GM23338 (cell line): ENCODE results near the gene PGGT1B. TPM values are rescaled to one million over a fixed set of nuclear protein-coding genes. Genes with fewer than 3 reads are reported as not detected.
A peak's percentile ranks its signal among the peaks of the same experiment; 100 is the strongest.

Source experiments
- ATAC-seq: fragments of 200-7000 bp; cut with Tn5 transposase; 3 replicates; pipeline ENCODE4 v1.9.1; 2020
- DNase-seq: peaks from one replicate; pipeline ENCODE4 v3.0.0-alpha.2; 2015; ENCODE audit warnings: low spot score
- H2AFZ ChIP-seq: fragments of 200-600 bp; sonication (generic); 2 replicates; pipeline ENCODE4 v1.8.0; 2016; ENCODE audit warnings: antibody characterized with exemption, mild to moderate bottlenecking, moderate library complexity
- H3F3A ChIP-seq: fragments of 200-600 bp; sonication (generic); replicated peaks from 2 replicates; pipeline ENCODE4 v1.8.0; 2017; ENCODE audit warnings: antibody characterized with exemption, mixed run types, low read depth
- H3K27ac ChIP-seq: fragments of 200-600 bp; sonication (generic); 2 replicates; pipeline ENCODE4 v1.6.1; 2016; ENCODE audit warnings: low read depth
- H3K27me3 ChIP-seq: fragments of 200-600 bp; sonication (generic); 2 replicates; pipeline ENCODE4 v1.8.0; 2016; ENCODE audit warnings: mild to moderate bottlenecking, mixed run types, moderate library complexity; ENCODE audit not compliant: insufficient read depth
- H3K36me3 ChIP-seq: fragments of 200-600 bp; sonication (generic); 2 replicates; pipeline ENCODE4 v1.8.0; 2016; ENCODE audit warnings: mild to moderate bottlenecking; ENCODE audit not compliant: insufficient read depth
- H3K4me1 ChIP-seq: fragments of 200-600 bp; sonication (generic); 2 replicates; pipeline ENCODE4 v1.8.0; 2016; ENCODE audit warnings: mild to moderate bottlenecking, moderate library complexity; ENCODE audit not compliant: insufficient read depth
- H3K4me2 ChIP-seq: fragments of 200-600 bp; sonication (generic); 2 replicates; pipeline ENCODE4 v1.7.1; 2017; ENCODE audit warnings: mixed run types
- H3K4me3 ChIP-seq: fragments of 200-600 bp; sonication (generic); 2 replicates; pipeline ENCODE4 v1.6.1; 2016; ENCODE audit warnings: mixed run types
- H3K79me2 ChIP-seq: fragments of 200-600 bp; sonication (generic); replicated peaks from 2 replicates; pipeline ENCODE4 v1.8.0; 2017; ENCODE audit warnings: mild to moderate bottlenecking; ENCODE audit not compliant: insufficient read depth
- H3K9me2 ChIP-seq: fragments of 200-600 bp; sonication (generic); 2 replicates; pipeline ENCODE4 v1.8.0; 2017; ENCODE audit not compliant: insufficient read depth
- H4K20me1 ChIP-seq: fragments of 200-600 bp; sonication (generic); replicated peaks from 2 replicates; pipeline ENCODE4 v1.8.0; 2017; ENCODE audit warnings: mild to moderate bottlenecking; ENCODE audit not compliant: insufficient read depth
- H3K27ac Mint-ChIP-seq: 2 replicates; pipeline ENCODE4 v1.8.0; 2020; ENCODE audit warnings: inconsistent platforms, mild to moderate bottlenecking, moderate library complexity, mixed read lengths
- H3K27me3 Mint-ChIP-seq: 3 replicates; pipeline ENCODE4 v1.8.0; 2022; ENCODE audit warnings: low read depth, mild to moderate bottlenecking, moderate library complexity, mixed read lengths, inconsistent platforms; ENCODE audit not compliant: insufficient read depth, poor library complexity
- H3K36me3 Mint-ChIP-seq: 3 replicates; pipeline ENCODE4 v1.8.0; 2021; ENCODE audit warnings: low read depth, mild to moderate bottlenecking, inconsistent platforms, moderate library complexity, mixed read lengths
- H3K4me1 Mint-ChIP-seq: 3 replicates; pipeline ENCODE4 v1.8.0; 2020; ENCODE audit warnings: mild to moderate bottlenecking, inconsistent platforms, mixed read lengths
- H3K4me3 Mint-ChIP-seq: 3 replicates; pipeline ENCODE4 v1.8.0; 2021; ENCODE audit warnings: moderate library complexity, mild to moderate bottlenecking, inconsistent platforms, mixed read lengths
- H3K9me3 Mint-ChIP-seq: 3 replicates; pipeline ENCODE4 v1.8.0; 2020; ENCODE audit warnings: moderate library complexity, mild to moderate bottlenecking, inconsistent platforms, mixed read lengths
- CREB1 ChIP-seq: fragments of 250-450 bp; sonication (Bioruptor Pico); IDR thresholded peaks from 2 replicates; pipeline ENCODE4 v1.5.0; 2020; ENCODE audit warnings: low read depth, mild to moderate bottlenecking, moderate library complexity
- CTCF ChIP-seq, 2 experiments: fragments of 200-600 bp in 1 of 2; sonication (generic) in 1 of 2; conservative IDR thresholded peaks; 2 replicates each; pipeline versions ENCODE4 v1.5.1 to v1.6.1; 2016 to 2017; ENCODE audit warnings: antibody characterized with exemption in 2 of 2, low read depth in 2 of 2, mild to moderate bottlenecking in 2 of 2, moderate library complexity in 1 of 2
- ETS1 ChIP-seq: IDR thresholded peaks from 2 replicates; pipeline ENCODE4 v1.6.1; 2016; ENCODE audit warnings: antibody characterized with exemption
- EZH2 ChIP-seq: fragments of 200-600 bp; sonication (generic); IDR thresholded peaks from one replicate; pipeline ENCODE4 v1.8.0; 2017; ENCODE audit warnings: antibody characterized with exemption, mild to moderate bottlenecking, low read depth; ENCODE audit not compliant: unreplicated experiment
- EZH2phosphoT487 ChIP-seq: fragments of 200-600 bp; sonication (generic); IDR thresholded peaks from one replicate; pipeline ENCODE4 v1.8.1; 2018; ENCODE audit warnings: antibody characterized with exemption; ENCODE audit not compliant: unreplicated experiment
- JUNB ChIP-seq: IDR thresholded peaks from one replicate; pipeline ENCODE4 v1.6.1; 2016; ENCODE audit warnings: antibody characterized with exemption; ENCODE audit not compliant: unreplicated experiment
- NANOG ChIP-seq: IDR thresholded peaks from 2 replicates; pipeline ENCODE4 v1.6.1; 2016; ENCODE audit warnings: antibody characterized with exemption, borderline replicate concordance
- POLR2AphosphoS5 ChIP-seq: IDR thresholded peaks from 2 replicates; pipeline ENCODE4 v1.6.1; 2016; ENCODE audit warnings: antibody characterized with exemption, low read depth
- STAT1 ChIP-seq: IDR thresholded peaks from one replicate; pipeline ENCODE4 v1.6.1; 2016; ENCODE audit warnings: antibody characterized with exemption; ENCODE audit not compliant: unreplicated experiment
- ZNF114 ChIP-seq: fragments of 250-450 bp; sonication (Bioruptor Pico); IDR thresholded peaks from 2 replicates; pipeline ENCODE4 v1.5.0; 2020; ENCODE audit warnings: mild to moderate bottlenecking, moderate library complexity
- ZNF331 ChIP-seq: fragments of 250-450 bp; sonication (Bioruptor Pico); IDR thresholded peaks from 2 replicates; pipeline ENCODE4 v1.5.0; 2020; ENCODE audit warnings: low read depth, mild to moderate bottlenecking, moderate library complexity
- polyA plus RNA-seq: library from polyadenylated mRNA; unstranded; fragments of >200 nt; fragmentation: Nextera tagmentation; extraction: Ambion mirVana; gene quantifications from 2 replicates; pipeline ENCODE4 v1.2.1, GENCODE V29; 2016
- total RNA-seq: library from RNA; depleted of rRNA; stranded (reverse); fragments of >200 nt; shearing (Covaris generic); gene quantifications from 2 replicates; pipeline ENCODE4 v1.2.3, GENCODE V29; 2014
- TF ChIP-seq, protein P1 (sequence below): fragments of 250-450 bp; sonication (Bioruptor Pico); IDR thresholded peaks from 2 replicates; pipeline ENCODE4 v1.5.0; 2020; ENCODE audit warnings: mild to moderate bottlenecking, moderate library complexity
- TF ChIP-seq, protein P2 (sequence below): IDR thresholded peaks from one replicate; pipeline ENCODE4 v1.6.1; 2018; ENCODE audit warnings: antibody characterized with exemption; ENCODE audit not compliant: unreplicated experiment

Gene PGGT1B
- total and polyA plus RNA-seq, 2 experiments from 2014 or later = 8.6 to 12.9 TPM

DNA sequence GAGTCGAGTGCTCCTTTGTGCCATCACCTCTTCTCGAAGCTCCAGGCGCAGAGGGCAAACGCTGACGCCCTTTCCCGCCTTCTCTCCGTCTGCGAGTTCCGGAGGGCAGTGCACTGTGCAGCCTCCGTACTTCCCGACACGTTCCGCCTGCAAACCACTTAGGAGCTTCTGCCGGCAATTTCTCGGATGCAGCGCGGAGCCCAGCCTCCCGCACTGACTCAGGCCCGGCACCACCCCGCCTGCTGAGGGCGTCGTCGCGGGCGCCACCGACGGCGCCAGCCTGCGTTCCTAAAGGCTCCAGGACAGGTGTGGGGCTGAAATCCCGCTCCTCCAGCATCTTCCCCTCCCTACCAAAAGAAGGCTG lies 83.7 kb downstream of the PGGT1B start:
- H4K20me1 ChIP-seq = no peaks in the 10 kb centered on the region
- H3K27me3 ChIP-seq = peaks cover 95% of the 10 kb centered on the region
- no peaks in the 10 kb centered on the region for H3K36me3 Mint-ChIP-seq
- H3K79me2 ChIP-seq = no peaks in the 10 kb centered on the region
- peak overlapping the region; percentile 83 for H3K4me3 Mint-ChIP-seq
- TF ChIP-seq ETS1 (no peak), JUNB (no peak), EZH2phosphoT487 (peak; percentile 26), EZH2 (peak; percentile 51), CREB1 (CRISPR knock-in tag) (no peak), CTCF (conservative IDR thresholded peaks at IDR 0.05; ENCODE audit: low read depth in 2 of 2) (peak; percentile 9 to 33; a peak in 2 of 4 replicates), POLR2AphosphoS5 (no peak), STAT1 (no peak), NANOG (no peak), ZNF114 (CRISPR knock-in tag) (no peak), ZNF331 (CRISPR knock-in tag) (no peak)
- TF ChIP-seq, protein P1, sequence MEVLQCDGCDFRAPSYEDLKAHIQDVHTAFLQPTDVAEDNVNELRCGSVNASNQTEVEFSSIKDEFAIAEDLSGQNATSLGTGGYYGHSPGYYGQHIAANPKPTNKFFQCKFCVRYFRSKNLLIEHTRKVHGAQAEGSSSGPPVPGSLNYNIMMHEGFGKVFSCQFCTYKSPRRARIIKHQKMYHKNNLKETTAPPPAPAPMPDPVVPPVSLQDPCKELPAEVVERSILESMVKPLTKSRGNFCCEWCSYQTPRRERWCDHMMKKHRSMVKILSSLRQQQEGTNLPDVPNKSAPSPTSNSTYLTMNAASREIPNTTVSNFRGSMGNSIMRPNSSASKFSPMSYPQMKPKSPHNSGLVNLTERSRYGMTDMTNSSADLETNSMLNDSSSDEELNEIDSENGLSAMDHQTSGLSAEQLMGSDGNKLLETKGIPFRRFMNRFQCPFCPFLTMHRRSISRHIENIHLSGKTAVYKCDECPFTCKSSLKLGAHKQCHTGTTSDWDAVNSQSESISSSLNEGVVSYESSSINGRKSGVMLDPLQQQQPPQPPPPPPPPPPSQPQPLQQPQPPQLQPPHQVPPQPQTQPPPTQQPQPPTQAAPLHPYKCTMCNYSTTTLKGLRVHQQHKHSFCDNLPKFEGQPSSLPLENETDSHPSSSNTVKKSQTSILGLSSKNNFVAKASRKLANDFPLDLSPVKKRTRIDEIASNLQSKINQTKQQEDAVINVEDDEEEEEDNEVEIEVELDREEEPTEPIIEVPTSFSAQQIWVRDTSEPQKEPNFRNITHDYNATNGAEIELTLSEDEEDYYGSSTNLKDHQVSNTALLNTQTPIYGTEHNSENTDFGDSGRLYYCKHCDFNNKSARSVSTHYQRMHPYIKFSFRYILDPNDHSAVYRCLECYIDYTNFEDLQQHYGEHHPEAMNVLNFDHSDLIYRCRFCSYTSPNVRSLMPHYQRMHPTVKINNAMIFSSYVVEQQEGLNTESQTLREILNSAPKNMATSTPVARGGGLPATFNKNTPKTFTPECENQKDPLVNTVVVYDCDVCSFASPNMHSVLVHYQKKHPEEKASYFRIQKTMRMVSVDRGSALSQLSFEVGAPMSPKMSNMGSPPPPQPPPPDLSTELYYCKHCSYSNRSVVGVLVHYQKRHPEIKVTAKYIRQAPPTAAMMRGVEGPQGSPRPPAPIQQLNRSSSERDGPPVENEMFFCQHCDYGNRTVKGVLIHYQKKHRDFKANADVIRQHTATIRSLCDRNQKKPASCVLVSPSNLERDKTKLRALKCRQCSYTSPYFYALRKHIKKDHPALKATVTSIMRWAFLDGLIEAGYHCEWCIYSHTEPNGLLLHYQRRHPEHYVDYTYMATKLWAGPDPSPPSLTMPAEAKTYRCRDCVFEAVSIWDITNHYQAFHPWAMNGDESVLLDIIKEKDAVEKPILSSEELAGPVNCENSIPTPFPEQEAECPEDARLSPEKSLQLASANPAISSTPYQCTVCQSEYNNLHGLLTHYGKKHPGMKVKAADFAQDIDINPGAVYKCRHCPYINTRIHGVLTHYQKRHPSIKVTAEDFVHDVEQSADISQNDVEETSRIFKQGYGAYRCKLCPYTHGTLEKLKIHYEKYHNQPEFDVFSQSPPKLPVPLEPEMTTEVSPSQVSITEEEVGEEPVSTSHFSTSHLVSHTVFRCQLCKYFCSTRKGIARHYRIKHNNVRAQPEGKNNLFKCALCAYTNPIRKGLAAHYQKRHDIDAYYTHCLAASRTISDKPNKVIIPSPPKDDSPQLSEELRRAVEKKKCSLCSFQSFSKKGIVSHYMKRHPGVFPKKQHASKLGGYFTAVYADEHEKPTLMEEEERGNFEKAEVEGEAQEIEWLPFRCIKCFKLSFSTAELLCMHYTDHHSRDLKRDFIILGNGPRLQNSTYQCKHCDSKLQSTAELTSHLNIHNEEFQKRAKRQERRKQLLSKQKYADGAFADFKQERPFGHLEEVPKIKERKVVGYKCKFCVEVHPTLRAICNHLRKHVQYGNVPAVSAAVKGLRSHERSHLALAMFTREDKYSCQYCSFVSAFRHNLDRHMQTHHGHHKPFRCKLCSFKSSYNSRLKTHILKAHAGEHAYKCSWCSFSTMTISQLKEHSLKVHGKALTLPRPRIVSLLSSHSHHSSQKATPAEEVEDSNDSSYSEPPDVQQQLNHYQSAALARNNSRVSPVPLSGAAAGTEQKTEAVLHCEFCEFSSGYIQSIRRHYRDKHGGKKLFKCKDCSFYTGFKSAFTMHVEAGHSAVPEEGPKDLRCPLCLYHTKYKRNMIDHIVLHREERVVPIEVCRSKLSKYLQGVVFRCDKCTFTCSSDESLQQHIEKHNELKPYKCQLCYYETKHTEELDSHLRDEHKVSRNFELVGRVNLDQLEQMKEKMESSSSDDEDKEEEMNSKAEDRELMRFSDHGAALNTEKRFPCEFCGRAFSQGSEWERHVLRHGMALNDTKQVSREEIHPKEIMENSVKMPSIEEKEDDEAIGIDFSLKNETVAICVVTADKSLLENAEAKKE (CRISPR knock-in tag) = no peak
- TF ChIP-seq, protein P2, sequence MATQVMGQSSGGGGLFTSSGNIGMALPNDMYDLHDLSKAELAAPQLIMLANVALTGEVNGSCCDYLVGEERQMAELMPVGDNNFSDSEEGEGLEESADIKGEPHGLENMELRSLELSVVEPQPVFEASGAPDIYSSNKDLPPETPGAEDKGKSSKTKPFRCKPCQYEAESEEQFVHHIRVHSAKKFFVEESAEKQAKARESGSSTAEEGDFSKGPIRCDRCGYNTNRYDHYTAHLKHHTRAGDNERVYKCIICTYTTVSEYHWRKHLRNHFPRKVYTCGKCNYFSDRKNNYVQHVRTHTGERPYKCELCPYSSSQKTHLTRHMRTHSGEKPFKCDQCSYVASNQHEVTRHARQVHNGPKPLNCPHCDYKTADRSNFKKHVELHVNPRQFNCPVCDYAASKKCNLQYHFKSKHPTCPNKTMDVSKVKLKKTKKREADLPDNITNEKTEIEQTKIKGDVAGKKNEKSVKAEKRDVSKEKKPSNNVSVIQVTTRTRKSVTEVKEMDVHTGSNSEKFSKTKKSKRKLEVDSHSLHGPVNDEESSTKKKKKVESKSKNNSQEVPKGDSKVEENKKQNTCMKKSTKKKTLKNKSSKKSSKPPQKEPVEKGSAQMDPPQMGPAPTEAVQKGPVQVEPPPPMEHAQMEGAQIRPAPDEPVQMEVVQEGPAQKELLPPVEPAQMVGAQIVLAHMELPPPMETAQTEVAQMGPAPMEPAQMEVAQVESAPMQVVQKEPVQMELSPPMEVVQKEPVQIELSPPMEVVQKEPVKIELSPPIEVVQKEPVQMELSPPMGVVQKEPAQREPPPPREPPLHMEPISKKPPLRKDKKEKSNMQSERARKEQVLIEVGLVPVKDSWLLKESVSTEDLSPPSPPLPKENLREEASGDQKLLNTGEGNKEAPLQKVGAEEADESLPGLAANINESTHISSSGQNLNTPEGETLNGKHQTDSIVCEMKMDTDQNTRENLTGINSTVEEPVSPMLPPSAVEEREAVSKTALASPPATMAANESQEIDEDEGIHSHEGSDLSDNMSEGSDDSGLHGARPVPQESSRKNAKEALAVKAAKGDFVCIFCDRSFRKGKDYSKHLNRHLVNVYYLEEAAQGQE = no peak
- no peaks in the 10 kb centered on the region for H3K9me3 Mint-ChIP-seq
- peak; percentile 69 for DNase-seq
- ATAC-seq = peak; percentile 69
- H3K4me1 ChIP-seq = peaks cover 6% of the 10 kb centered on the region
- peak overlapping the region; percentile 99 for H2AFZ ChIP-seq
- peak overlapping the region; percentile 96 for H3K4me2 ChIP-seq
- H3K27ac Mint-ChIP-seq = no peak overlapping the region
- H3K9me2 ChIP-seq = no peaks in the 10 kb centered on the region
- H3K27ac ChIP-seq = no peak overlapping the region
- H3K4me1 Mint-ChIP-seq = peaks cover 11% of the 10 kb centered on the region
- 0 out of 2 replicates have a peak, but pooled peaks cover 4% of the 10 kb centered on the region for H3F3A ChIP-seq
- H3K36me3 ChIP-seq = no peaks in the 10 kb centered on the region
- peak overlapping the region; percentile 64 for H3K4me3 ChIP-seq
- H3K27me3 Mint-ChIP-seq = peaks cover 57% of the 10 kb centered on the region
